Subcutaneous abdominal adipose tissue (tissue), 5 donors: ENCODE data around the gene ATP10B.

ENCODE experiments used
- H3K27ac ChIP-seq: one replicate; pipeline ENCODE4 v1.7.0; 2013; ENCODE audit warnings: low read depth, mild to moderate bottlenecking, inconsistent platforms, low read length, moderate library complexity
- H3K27me3 ChIP-seq, 5 donors: one replicate each; pipeline ENCODE4 v1.7.0; 2013; ENCODE audit warnings: low read length in 5 of 5, inconsistent platforms in 1 of 5; ENCODE audit not compliant: control insufficient read depth in 5 of 5, insufficient read depth in 4 of 5
- H3K36me3 ChIP-seq, 5 donors: one replicate each; pipeline ENCODE4 v1.7.0; 2013; ENCODE audit warnings: low read length in 5 of 5; ENCODE audit not compliant: control insufficient read depth in 5 of 5, insufficient read depth in 5 of 5
- H3K4me1 ChIP-seq, 5 donors: one replicate each; pipeline ENCODE4 v1.7.0; 2013; ENCODE audit warnings: low read length in 5 of 5, mild to moderate bottlenecking in 3 of 5, moderate library complexity in 1 of 5; ENCODE audit not compliant: control insufficient read depth in 5 of 5, insufficient read depth in 5 of 5
- H3K4me3 ChIP-seq, 5 donors: one replicate each; pipeline ENCODE4 v1.7.0; 2013; ENCODE audit warnings: low read length in 5 of 5, low read depth in 1 of 5
- H3K9ac ChIP-seq, 5 donors: one replicate each; pipeline ENCODE4 v1.7.0; 2013; ENCODE audit warnings: low read length in 5 of 5, mild to moderate bottlenecking in 4 of 5, moderate library complexity in 3 of 5
- H3K9me3 ChIP-seq, 5 donors: one replicate each; pipeline ENCODE4 v1.7.0; 2013; ENCODE audit warnings: low read length in 5 of 5; ENCODE audit not compliant: control insufficient read depth in 5 of 5
- donor health status: healthy.
- donor health status: healthy.
- donor health status: healthy.
- donor health status: healthy.
- donor health status: healthy.

ATP10B gene

GRCh38 chr5:160602744-160603143, 249.3 kb downstream of the ATP10B start:
- no peaks in the 10 kb centered on the region for H3K36me3 ChIP-seq
- no peaks in the 10 kb centered on the region for H3K9me3 ChIP-seq
- H3K9ac ChIP-seq: no peak overlapping the region
- H3K4me3 ChIP-seq: no peak overlapping the region
- no peaks in the 10 kb centered on the region for H3K4me1 ChIP-seq
- no peaks in the 10 kb centered on the region for H3K27me3 ChIP-seq
- no peak overlapping the region for H3K27ac ChIP-seq

GRCh38 chr5:160601046-160601445, 251.0 kb downstream of the ATP10B start:
- H3K9me3 ChIP-seq: no peaks in the 10 kb centered on the region

GRCh38 chr5:160573318-160573717, 278.7 kb downstream of the ATP10B start:
- H3K27me3 ChIP-seq: no peaks in the 10 kb centered on the region
- no peak overlapping the region for H3K4me3 ChIP-seq
- no peak overlapping the region for H3K27ac ChIP-seq
- peaks cover 0 to 10% (median 0%) of the 10 kb centered on the region in 5 donors for H3K9me3 ChIP-seq
- no peak overlapping the region for H3K9ac ChIP-seq
- H3K36me3 ChIP-seq: no peaks in the 10 kb centered on the region
- H3K4me1 ChIP-seq: no peaks in the 10 kb centered on the region

More at GRCh38 chr5:160601046-160601445, 251.0 kb downstream of the ATP10B start:
- Histone ChIP-seq H3K27ac (no peak overlapping the region), H3K4me1 (no peaks in the 10 kb centered on the region), H3K9ac (no peak overlapping the region), H3K27me3 (no peaks in the 10 kb centered on the region), H3K4me3 (no peak overlapping the region), H3K36me3 (no peaks in the 10 kb centered on the region)

GRCh38 chr5:160567031-160567705, 284.8 kb downstream of the ATP10B start:
- Histone ChIP-seq H3K27ac (no peak overlapping the region), H3K9me3 (peaks cover 0 to 2% (median 0%) of the 10 kb centered on the region in 5 donors), H3K9ac (no peak overlapping the region), H3K4me1 (no peaks in the 10 kb centered on the region), H3K4me3 (no peak overlapping the region), H3K27me3 (no peaks in the 10 kb centered on the region), H3K36me3 (no peaks in the 10 kb centered on the region)

- Histone ChIP-seq H3K4me3 (no peak overlapping the region), H3K9me3 (no peaks in the 10 kb centered on the region), H3K36me3 (no peaks in the 10 kb centered on the region), H3K9ac (no peak overlapping the region), H3K4me1 (no peaks in the 10 kb centered on the region), H3K27me3 (no peaks in the 10 kb centered on the region), H3K27ac (no peak overlapping the region)
These were observed 286.6 kb downstream of the ATP10B start for GRCh38 chr5:160565376-160565775.

GRCh38 chr5:160556846-160557245, 295.2 kb downstream of the ATP10B start:
- H3K4me1 ChIP-seq: no peaks in the 10 kb centered on the region
- no peak overlapping the region for H3K9ac ChIP-seq
- no peak overlapping the region for H3K4me3 ChIP-seq
- no peak overlapping the region for H3K27ac ChIP-seq
- H3K36me3 ChIP-seq: no peaks in the 10 kb centered on the region
- H3K27me3 ChIP-seq: no peaks in the 10 kb centered on the region
- H3K9me3 ChIP-seq: no peaks in the 10 kb centered on the region

- no peak overlapping the region for H3K9ac ChIP-seq
- no peak overlapping the region for H3K27ac ChIP-seq
- H3K36me3 ChIP-seq: no peaks in the 10 kb centered on the region
- H3K27me3 ChIP-seq: no peaks in the 10 kb centered on the region
- H3K4me3 ChIP-seq: no peak overlapping the region
- H3K4me1 ChIP-seq: no peaks in the 10 kb centered on the region
- no peaks in the 10 kb centered on the region for H3K9me3 ChIP-seq
These were observed 295.9 kb downstream of the ATP10B start for GRCh38 chr5:160555971-160556631.

GRCh38 chr5:160555581-160555970, 296.4 kb downstream of the ATP10B start:
- no peaks in the 10 kb centered on the region for H3K9me3 ChIP-seq
- H3K4me1 ChIP-seq: no peaks in the 10 kb centered on the region
- H3K4me3 ChIP-seq: no peak overlapping the region
- H3K27ac ChIP-seq: no peak overlapping the region
- H3K36me3 ChIP-seq: no peaks in the 10 kb centered on the region
- H3K9ac ChIP-seq: no peak overlapping the region
- no peaks in the 10 kb centered on the region for H3K27me3 ChIP-seq

GRCh38 chr5:160550075-160550474, 301.9 kb downstream of the ATP10B start:
- no peaks in the 10 kb centered on the region for H3K27me3 ChIP-seq
- no peaks in the 10 kb centered on the region for H3K4me1 ChIP-seq
- H3K4me3 ChIP-seq: no peak overlapping the region
- peaks cover 0 to 6% (median 0%) of the 10 kb centered on the region in 5 donors for H3K9me3 ChIP-seq
- no peaks in the 10 kb centered on the region for H3K36me3 ChIP-seq
- H3K9ac ChIP-seq: no peak overlapping the region
- H3K27ac ChIP-seq: no peak overlapping the region

GRCh38 chr5:160548949-160549645, 302.9 kb downstream of the ATP10B start:
- Histone ChIP-seq H3K27me3 (no peaks in the 10 kb centered on the region), H3K27ac (no peak overlapping the region), H3K4me3 (no peak overlapping the region)

More at GRCh38 chr5:160548949-160549645, 302.9 kb downstream of the ATP10B start:
- Histone ChIP-seq H3K9me3 (peaks cover 0 to 6% (median 0%) of the 10 kb centered on the region in 5 donors), H3K36me3 (no peaks in the 10 kb centered on the region), H3K9ac (no peak overlapping the region), H3K4me1 (no peaks in the 10 kb centered on the region)
